DMS53 (cell line): Measurements from ENCODE around the gene CYP26B1.

Experiments
- DNase-seq: peaks from one replicate; lab custom pipeline; 2025; lab: John Stamatoyannopoulos, UW

The CYP26B1 gene

GRCh38 chr2:72155151-72155550 is 7.5 kb upstream of the CYP26B1 start:
- DNase-seq, result no peak

GRCh38 chr2:72154386-72154975 is 6.8 kb upstream of the CYP26B1 start:
- no peak for DNase-seq

DNA sequence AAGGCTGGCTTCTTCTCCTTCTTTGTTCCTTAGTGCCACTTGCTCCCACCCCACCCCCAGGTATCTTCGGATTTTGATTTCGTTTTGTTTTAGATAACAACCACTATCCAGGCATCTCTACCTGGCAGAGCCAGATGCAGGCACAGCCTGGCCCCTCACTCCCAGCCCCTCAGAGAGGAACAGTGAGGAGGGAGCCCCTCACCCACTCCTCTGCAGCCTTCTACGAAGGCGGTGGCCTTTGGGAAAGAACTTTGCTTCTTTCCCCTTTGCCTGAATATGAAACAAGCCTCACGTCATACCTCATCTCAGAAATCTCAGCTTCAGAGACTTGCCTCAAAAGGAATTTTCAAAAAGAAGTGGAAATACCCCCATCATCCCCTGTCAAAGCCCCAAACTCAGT is 6.3 kb upstream of the CYP26B1 start:
- no peak for DNase-seq

DNA sequence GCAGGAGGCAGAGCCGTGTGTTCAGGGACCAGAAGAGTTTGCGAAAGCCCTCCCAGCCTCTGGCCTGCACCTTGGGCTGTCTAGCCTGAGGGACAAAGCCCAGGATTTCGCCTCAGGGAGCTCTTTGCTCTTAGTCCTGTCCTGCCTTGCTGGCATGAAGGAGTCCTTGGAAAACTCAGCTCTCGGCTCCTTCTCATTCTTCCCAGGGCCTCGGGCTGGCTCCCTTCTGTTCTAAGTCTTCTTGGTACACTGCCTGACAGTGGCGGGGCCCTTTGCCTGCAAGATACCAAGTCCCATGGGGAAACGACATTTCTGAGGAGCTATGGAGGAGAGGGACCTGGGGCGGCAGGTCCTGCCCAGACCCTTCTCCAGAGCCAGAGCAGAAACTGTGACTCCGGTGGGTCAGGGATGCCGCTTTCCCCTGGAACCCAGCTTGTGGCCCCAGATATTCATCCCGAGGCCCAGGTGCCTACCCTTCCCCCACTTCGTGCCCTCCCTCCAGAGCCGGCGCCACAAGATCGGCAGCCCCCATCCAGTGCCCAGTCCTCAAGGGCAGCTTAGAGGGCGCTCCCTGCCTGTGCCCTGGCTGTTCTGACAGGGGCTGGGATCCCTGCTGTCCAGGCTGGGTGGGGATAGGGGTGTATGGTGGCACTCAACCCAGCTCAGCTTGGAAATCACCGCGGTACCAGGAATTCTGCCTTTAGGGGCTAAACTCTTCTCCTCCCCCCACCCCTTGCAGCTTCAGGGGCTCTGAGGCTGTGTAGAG is 5.5 kb upstream of the CYP26B1 start:
- no peak for DNase-seq

DNA sequence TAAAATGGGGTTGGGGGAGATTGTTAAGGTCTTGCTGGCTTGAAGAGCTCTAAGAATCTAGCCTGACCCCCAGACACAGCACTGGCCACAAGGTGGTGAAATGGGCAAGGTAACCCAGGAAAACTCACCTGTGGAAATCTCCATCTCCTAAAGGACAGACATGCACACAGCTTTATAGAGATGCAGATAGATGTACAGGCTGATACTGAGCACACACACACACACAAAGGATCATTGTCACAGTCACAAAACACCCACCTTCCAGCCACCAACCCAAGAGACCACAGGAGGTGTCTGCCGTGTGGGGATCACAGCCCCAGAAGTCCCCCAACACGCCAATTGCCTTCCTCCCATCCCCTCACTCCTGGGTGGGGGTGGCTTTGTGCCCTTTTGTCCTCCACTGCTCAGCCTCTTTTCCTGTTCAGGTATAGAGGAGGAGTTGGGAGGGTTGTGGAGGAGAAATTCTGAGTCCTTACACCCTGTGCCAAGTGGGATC is 3.2 kb upstream of the CYP26B1 start:
- peak; percentile 38 for DNase-seq

DNA sequence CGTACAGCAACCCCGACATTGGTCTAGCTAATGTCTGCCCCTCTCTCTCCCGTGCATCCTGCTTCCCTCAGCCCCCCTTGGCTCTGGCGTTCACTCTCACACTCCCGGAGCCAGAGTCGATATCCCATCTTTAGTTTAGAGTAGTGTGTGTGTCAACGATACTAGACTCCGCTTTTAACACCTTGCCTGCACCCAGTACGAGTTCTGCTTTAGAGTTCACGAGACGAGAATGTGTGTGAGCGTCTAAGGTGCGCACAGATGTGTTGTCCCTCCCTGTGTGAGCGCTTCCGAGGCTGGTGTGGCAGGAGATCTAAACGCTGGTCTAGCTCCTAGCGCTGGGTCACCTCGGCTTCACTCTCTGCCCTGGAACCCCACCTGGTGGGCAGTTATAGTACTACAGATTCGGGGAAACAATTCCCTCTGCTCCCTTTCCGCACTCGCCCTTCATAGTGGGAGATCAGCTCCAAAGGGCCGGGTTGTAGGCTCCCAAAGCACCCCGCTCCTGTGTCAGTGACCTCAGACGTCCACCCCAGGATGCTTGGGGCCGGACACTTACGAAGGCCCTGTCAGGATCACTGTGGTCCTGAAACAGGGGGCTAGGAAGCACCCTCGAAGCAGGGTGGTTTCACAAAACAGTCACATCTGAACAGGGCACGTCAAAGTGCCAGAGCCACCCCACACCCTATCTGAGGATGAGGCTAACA is 2.6 kb upstream of the CYP26B1 start:
- peak; percentile 96 for DNase-seq

- DNase-seq, result peak; percentile 86
These were observed 2.0 kb upstream of the CYP26B1 start for GRCh38 chr2:72149556-72150156.

- peak; percentile 76 for DNase-seq
These were observed 1.3 kb upstream of the CYP26B1 start for GRCh38 chr2:72148837-72149555.

DNA sequence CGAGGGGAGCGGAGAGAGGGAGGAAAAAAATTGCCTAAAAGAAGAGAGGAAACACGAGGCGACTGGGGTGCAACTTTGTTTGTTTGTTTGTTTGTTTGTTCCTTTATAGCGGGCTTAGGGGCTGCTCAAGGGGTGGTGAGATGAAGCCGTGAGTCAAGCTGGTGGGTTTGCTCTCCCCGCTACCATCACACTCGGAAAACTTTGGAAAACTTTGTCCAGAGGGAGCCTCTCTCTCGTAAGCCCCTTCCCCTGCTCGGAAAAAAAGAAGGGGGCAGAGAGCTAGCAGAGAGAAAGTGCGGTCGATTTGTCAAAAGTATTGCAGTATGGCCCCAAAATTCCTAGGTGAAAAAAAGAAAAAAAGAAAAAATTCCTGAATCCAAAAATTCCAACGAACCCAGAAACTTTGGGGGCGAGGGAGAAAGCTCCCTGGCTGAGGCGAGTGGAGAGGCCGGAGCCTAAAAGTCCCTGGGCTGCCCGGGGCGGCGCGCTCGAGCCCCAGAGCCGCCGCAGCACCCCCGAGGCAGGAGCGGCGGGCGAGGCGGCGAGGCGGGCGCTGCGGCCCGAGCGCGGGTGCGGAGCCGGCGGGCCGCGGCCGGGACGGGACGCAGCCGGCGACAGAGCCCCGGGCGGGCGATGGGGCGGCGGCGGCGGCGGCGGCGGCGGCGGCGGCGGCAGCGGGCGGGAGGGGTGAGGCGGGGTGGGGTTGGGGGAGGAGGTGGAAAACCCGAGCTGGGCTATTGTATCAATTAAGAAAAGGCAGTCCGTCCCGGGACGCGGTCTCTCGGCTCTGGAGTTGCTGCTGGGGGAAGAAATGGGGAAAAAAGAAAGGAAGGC is 558 bp upstream of the CYP26B1 start:
- peak; percentile 48 for DNase-seq

GRCh38 chr2:72146347-72147302 is 1.0 kb downstream of the CYP26B1 start:
- DNase-seq, result peak; percentile 63

- DNase-seq, result peak; percentile 51
These were observed 1.9 kb downstream of the CYP26B1 start for GRCh38 chr2:72145658-72146329.

GRCh38 chr2:72145289-72145657 is 2.4 kb downstream of the CYP26B1 start:
- peak; percentile 69 for DNase-seq

GRCh38 chr2:72144632-72145288 is 2.9 kb downstream of the CYP26B1 start:
- DNase-seq, result peak; percentile 83

GRCh38 chr2:72144274-72144631 is 3.4 kb downstream of the CYP26B1 start:
- DNase-seq, result peak; percentile 60

DNA sequence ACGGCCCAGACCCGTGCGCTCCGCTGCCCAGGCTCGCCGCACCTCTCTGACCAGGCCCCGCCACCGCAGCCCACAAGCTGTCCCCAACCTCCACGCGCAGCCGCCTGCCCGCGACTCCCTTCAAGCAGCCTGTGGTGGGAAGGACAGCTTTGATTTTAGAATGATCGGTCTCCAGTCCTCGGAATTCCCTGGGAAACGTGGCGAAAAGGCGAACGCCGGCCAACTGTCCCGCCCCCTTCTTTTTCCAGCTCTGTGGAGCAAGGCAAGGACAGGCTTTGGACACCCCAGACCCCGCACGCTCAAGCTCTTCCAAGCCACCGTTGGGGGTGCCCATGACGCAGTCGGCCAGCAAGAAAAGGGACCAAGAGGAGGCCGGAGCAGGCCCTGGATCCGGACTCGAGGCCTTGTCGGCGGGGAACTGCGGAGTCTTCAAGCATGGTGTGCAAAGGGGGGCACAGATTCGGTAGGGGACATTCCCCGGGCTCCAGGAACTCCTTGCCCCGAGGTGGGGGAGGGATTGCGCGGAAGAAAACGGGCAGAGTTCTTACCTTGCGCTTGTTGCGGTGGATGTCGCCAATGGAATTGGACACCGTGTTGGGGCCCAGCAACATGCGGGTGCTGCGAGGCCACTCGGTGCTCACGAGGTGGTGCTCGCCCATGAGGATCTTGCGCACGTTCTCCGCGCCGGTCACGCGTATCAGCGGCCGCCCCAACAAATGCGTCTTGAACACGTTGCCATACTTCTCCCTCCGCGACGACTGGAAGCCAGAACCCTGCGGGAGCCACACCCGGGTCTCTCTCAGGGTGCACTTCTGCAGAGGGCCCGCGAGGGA is 4.0 kb downstream of the CYP26B1 start:
- peak; percentile 71 for DNase-seq

DNA sequence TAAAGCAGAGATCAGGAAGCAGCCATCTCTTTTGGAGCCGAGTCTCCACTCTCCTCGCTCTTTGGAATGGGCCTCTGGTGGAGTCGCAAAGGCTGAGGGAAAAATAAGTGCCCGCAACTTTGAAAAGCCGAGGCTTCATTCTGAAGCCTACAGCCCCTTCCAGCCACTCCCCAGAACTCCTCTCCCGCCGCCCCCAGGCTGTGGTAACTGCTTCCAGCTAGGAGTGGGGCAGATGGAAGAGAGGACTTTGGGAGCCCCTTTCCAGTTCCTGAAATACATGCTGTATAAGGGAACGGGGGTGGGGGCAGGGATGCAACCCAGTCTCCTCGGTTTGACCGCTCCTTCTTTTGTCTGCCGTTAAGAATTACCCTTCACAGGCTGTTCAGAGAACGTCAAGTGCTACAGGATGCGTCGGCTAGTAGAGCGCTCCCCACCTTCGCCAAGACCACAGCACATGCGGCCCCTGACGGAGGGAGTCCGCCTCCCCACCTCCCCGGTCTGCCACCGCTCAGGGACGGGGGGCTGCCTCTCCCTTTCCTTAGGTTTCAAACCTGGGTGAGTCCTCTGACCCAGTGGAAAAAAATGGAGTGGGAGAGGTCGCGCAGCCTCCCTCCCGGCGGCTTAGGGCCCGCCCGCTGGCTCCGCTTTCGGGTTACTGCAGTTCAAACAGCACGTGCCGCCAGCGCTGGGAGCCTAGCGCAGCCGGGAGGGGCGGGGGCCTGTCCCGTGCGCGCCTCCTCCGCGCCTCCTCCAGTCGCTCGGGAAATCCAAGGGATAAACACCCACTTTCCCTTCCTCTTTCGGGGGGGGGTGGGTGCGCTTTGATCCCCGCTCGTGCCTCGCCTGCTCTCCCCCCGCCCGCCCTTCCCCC is 4.9 kb downstream of the CYP26B1 start:
- peak; percentile 74 for DNase-seq
